Mucosa of gallbladder (tissue), 1 donor: ENCODE measurements around the gene MMP8. TPM values are rescaled to one million over a fixed set of nuclear protein-coding genes. Genes with fewer than 3 reads are reported as not detected.

Experiments used
- total RNA-seq: library from RNA; stranded (reverse); gene quantifications from one replicate; pipeline ENCODE4 v1.2.1, GENCODE V29; 2021
- donor health status: DM: no; HTN: no; CAD: no.

Gene MMP8
- total RNA-seq, 1 donor from 2014 or later: not detected

Other genes with a start within 250 kb of the MMP8 start
- 1,865 TPM for gene MMP7, start 194.2 kb downstream of the MMP8 start, total RNA-seq
- 0.35 TPM for gene MMP20, start 99.6 kb downstream of the MMP8 start, total RNA-seq
- not detected for gene MMP27, start 19.2 kb downstream of the MMP8 start, total RNA-seq
- gene MMP10, start 55.7 kb upstream of the MMP8 start, total RNA-seq: not detected
- gene MMP1, start 73.2 kb upstream of the MMP8 start, total RNA-seq: 99.4 TPM
- gene MMP3, start 118.7 kb upstream of the MMP8 start, total RNA-seq: 0.17 TPM
- gene MMP12, start 150.0 kb upstream of the MMP8 start, total RNA-seq: 1.7 TPM
- not detected for gene MMP13, start 230.8 kb upstream of the MMP8 start, total RNA-seq